ENCODE results near the gene DUSP3. TPM values are rescaled to one million over a fixed set of nuclear protein-coding genes. Genes with fewer than 3 reads are reported as not detected.

The DUSP3 gene
- total and polyA plus RNA-seq, 10 of the 15 experiments (the other 5 are each of a cell fraction or from before 2014, with no cell fraction given) = 1.5 to 12.1 (median 3.8) TPM

- TF ChIP-seq USF2 (IDR thresholded peaks at IDR 0.05; ENCODE audit: borderline replicate concordance, low read depth, low read length) = peak; percentile 48
- 0 out of 2 replicates have a peak, but pooled peaks have one; percentile 65 for TF ChIP-seq DPF2 (IDR thresholded peaks at IDR 0.05)
- peak; percentile 88; the same call in 1 of the 2 replicates for TF ChIP-seq BMI1 (IDR thresholded peaks at IDR 0.05; ENCODE audit: borderline replicate concordance)
- peak; percentile 23; the same call in 1 of the 2 replicates for TF ChIP-seq MAX (IDR thresholded peaks at IDR 0.05; ENCODE audit: low read depth, low read length)
- TF ChIP-seq PKNOX1 (IDR thresholded peaks at IDR 0.05) = peak; percentile 57; the same call in 1 of the 2 replicates
- TF ChIP-seq BRCA1 (IDR thresholded peaks at IDR 0.05; ENCODE audit: low read depth, low read length) = no peak
- no peak for TF ChIP-seq CHD4 (IDR thresholded peaks at IDR 0.05)
- peak; percentile 47 for TF ChIP-seq GATAD2B (conservative IDR thresholded peaks at IDR 0.05; ENCODE audit: low read depth)
- peak; percentile 48 for TF ChIP-seq IKZF1 (conservative IDR thresholded peaks at IDR 0.05)
- TF ChIP-seq NBN (IDR thresholded peaks at IDR 0.05) = 0 out of 2 replicates have a peak, but pooled peaks have one; percentile 13
- TF ChIP-seq JUNB (IDR thresholded peaks at IDR 0.05) = no peak
- peak; percentile 33 to 69; a peak in 2 of 4 replicates for TF ChIP-seq BHLHE40 (IDR thresholded peaks at IDR 0.05; ENCODE audit: borderline replicate concordance in 1 of 2, low read depth in 2 of 2, low read length in 1 of 2)
- no peak for TF ChIP-seq RUNX3 (IDR thresholded peaks at IDR 0.05; ENCODE audit: low read length)
- TF ChIP-seq BACH1 (IDR thresholded peaks at IDR 0.05; ENCODE audit: borderline replicate concordance) = 0 out of 2 replicates have a peak, but pooled peaks have one; percentile 14
- TF ChIP-seq CHD2 (IDR thresholded peaks at IDR 0.05; ENCODE audit: borderline replicate concordance, low read depth, low read length) = peak; percentile 44
- peak; percentile 77 for TF ChIP-seq CREM (IDR thresholded peaks at IDR 0.05; ENCODE audit: low read depth)
- no peak for TF ChIP-seq KLF5 (IDR thresholded peaks at IDR 0.05; ENCODE audit: partially characterized antibody)
- TF ChIP-seq YY1 (IDR thresholded peaks at IDR 0.05; ENCODE audit: low read depth, low read length) = peak; percentile 71
- TF ChIP-seq USF1 (IDR thresholded peaks at IDR 0.05; ENCODE audit: borderline replicate concordance, extremely low read length, insufficient read depth, low read depth, low read length) = peak; percentile 82
- TF ChIP-seq TCF12 (IDR thresholded peaks at IDR 0.05; ENCODE audit: low read depth, low read length) = 0 out of 2 replicates have a peak, but pooled peaks have one; percentile 12
- 0 out of 3 replicates have a peak, but pooled peaks have one; percentile 40 for TF ChIP-seq POU2F2 (IDR thresholded peaks at IDR 0.05; ENCODE audit: borderline replicate concordance, low read depth, low read length)
- peak; percentile 74; the same call in 1 of the 2 replicates for TF ChIP-seq RFX5 (IDR thresholded peaks at IDR 0.05; ENCODE audit: low read depth, low read length)
- TF ChIP-seq POLR2AphosphoS5 (IDR thresholded peaks at IDR 0.05; ENCODE audit: low read length) = peak; percentile 39; the same call in 1 of the 2 replicates
These were observed at the start of gene DUSP3 (continued) for GRCh38 chr17:43778337-43779144.
